KOPT-K1 (cell line): ENCODE measurements around the gene CCNI.
"Not testable (repeated sequence)": the region's sequence is repeated elsewhere in the genome, so short reads cannot be mapped to it uniquely, and the experiment has no call there.

Experiments
- H3K27ac ChIP-seq: fragments of 200-600 bp; sonication (generic); 2 replicates; pipeline ENCODE4 v1.5.1; 2016; ENCODE audit warnings: antibody characterized with exemption, mild to moderate bottlenecking, low read depth, low read length; ENCODE audit not compliant: poor library complexity, severe bottlenecking
- H3K36me3 ChIP-seq: fragments of 200-600 bp; sonication (generic); 2 replicates; pipeline ENCODE4 v1.5.1; 2017; ENCODE audit warnings: antibody characterized with exemption, mild to moderate bottlenecking, low read length, moderate library complexity; ENCODE audit not compliant: insufficient read depth
- H3K9me3 ChIP-seq: fragments of 200-600 bp; sonication (generic); 2 replicates; pipeline ENCODE4 v1.5.1; 2017; ENCODE audit warnings: antibody characterized with exemption, low read length, mild to moderate bottlenecking; ENCODE audit not compliant: insufficient read depth, poor library complexity, severe bottlenecking

CCNI gene

DNA sequence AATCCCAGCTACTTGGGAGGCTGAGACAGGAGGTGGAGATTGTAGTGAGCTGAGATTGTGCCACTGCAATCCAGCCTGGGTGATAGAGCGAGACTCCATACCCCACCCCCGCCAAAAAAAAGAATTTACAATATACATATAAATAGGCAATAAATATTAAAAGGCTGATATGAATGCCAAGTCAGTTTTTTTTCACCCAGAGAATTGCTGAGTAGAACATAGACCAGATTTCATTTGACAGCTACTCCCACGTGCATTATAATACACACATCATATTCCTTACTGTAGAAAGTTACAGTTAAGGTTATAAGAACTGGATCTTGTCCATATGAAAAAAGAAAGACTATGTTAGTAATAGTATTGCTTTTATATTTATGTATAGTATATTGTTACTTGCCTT lies 18.7 kb upstream of the CCNI start:
- Histone ChIP-seq H3K9me3 (no peaks in the 10 kb centered on the region), H3K36me3 (no peaks in the 10 kb centered on the region), H3K27ac (no peak overlapping the region)

DNA sequence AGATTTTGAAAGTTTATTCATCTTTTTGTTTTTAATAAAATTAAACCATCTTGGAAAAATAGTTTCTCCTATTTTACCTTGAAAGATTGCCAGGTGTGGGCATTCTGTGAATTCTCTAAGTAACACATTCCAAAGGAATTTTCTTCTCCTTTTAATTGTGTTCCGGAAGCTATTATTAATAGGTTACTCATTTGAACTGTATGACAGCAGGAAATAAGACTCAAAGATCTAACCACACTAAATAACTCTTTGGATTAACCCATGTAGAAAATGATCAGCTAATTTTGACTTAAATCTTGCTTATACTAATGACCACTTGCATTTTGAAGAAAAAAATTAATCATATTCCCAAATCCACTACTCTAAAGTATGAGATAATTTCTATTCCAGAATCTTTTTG lies 17.6 kb upstream of the CCNI start:
- Histone ChIP-seq H3K9me3 (no peaks in the 10 kb centered on the region), H3K27ac (no peak overlapping the region), H3K36me3 (no peaks in the 10 kb centered on the region)

DNA sequence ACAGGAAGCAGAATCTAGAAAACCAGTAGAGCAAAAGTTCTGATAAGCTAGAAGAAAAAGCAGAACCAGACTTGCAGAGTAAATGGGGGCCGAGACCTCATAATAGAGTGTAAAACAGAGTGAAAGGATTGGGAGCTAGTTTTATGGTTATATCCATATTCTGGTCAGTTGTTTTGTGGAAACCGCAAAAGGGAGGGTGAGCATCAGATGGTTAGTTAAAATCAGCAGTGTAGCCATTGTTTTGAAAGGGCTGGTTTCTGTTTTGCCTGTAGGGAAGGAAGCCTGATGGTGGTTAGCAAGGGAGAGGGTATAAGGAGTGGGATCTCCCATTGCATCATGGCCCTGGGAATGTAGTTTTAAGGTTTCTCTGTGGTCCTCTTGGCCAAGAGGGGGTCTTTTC lies 17.2 kb upstream of the CCNI start:
- H3K27ac ChIP-seq: no peak overlapping the region
- no peaks in the 10 kb centered on the region for H3K9me3 ChIP-seq
- H3K36me3 ChIP-seq: no peaks in the 10 kb centered on the region

DNA sequence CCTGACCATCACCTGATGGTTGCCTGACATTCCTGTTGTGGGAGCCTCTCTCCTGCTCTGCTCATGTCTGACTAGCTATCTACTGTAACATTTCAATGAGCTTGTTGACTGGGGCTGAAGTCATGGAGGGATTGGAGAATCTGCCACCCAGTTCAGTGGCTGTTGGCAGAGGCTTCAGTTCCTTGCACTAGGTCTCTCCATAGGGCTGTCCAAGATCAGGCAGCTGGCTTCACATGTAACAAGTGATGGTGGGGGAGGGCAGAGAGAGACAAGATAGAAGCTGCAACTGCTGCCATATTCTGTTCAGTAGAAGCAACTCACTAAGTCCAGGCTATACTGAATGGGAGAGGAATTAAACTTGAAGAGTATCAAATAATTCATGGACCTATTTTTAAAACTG lies 14.1 kb upstream of the CCNI start:
- no peaks in the 10 kb centered on the region for H3K36me3 ChIP-seq
- H3K27ac ChIP-seq: no peak overlapping the region
- H3K9me3 ChIP-seq: no peaks in the 10 kb centered on the region

DNA sequence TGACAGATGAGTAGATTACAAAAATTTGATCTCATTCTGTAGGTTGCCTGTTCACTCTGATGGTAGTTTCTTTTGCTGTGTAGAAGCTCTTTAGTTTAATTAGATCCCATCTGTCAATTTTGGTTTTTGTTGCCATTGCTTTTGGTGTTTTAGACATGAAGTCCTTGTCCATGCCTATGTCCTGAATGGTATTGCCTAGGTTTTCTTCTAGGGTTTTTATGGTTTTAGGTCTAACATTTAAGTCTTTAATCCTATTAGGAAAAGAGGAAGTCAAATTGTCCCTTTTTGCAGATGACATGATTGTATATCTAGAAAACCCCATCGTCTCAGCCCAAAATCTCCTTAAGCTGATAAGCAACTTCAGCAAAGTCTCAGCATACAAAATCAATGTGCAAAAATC lies 11.2 kb upstream of the CCNI start:
- H3K36me3 ChIP-seq, H3K9me3 ChIP-seq, H3K27ac ChIP-seq: not testable (repeated sequence)

DNA sequence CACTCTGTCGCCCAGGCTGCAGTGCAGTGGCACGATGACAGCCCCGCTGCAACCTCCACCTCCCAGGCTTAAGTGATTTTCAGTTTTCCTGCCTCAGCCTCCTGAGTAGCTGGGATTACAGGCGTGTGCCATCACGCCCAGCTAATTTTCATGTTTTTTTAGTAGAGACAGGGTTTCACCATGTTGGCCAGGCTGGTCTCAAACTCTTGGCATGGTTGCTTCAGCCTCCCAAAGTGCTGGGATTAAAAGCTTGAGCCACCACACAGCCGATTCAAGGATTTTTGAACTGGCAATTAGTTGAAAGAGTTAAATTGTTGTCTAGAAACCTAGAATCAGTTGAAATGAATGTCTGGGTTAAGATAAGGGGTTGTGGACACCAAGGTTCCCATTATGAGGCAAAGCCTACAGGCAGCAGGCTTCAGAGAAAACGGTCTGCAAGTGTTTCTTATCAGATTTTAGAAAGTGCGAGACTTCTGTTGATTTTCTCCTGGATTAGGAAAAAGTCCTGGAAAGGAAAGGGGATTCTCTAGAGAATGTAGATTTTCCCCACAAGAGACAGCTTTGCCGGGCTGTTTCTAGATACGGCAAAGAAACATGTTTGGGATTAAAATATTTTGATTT lies 8.3 kb upstream of the CCNI start:
- Histone ChIP-seq H3K27ac (no peak overlapping the region), H3K36me3 (no peaks in the 10 kb centered on the region)

DNA sequence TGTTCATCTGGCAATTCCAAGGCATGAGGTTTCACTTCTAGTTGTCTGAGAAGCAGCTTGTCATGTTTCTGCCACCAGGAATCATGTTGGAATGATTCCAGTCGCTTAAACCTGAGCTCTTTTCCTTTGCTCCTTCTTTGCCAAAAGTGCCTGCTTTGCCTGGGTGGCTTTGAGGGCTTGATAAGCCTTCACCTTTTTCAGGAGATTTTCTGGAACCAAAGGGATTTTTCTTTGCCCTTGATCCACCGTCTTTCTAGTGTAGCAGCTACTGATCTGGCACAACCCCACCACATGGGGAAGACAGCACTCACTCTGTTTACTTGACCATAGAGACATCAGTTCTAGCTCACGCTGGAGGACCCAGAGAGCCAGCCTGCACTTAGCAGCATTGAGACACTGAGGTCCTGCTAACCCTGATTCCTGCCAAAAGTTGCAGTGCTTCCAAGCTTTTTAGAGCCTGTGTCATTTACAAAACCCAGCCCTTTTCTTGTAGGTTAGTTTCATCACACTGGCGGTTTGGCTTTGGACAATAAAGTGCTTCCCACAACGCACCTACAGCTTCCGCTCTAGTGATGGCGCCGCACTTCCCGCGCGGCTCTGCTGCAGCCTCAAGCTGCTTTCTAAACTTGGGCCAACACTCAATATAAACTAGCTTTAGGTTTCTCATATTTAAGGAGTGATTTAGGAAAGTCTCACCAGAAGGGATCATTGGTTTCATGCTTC lies 7.3 kb upstream of the CCNI start:
- Histone ChIP-seq H3K36me3 (no peaks in the 10 kb centered on the region), H3K27ac (no peak overlapping the region), H3K9me3 (no peaks in the 10 kb centered on the region)

More for the DNA sequence above, 8.3 kb upstream of the CCNI start:
- no peaks in the 10 kb centered on the region for H3K9me3 ChIP-seq

DNA sequence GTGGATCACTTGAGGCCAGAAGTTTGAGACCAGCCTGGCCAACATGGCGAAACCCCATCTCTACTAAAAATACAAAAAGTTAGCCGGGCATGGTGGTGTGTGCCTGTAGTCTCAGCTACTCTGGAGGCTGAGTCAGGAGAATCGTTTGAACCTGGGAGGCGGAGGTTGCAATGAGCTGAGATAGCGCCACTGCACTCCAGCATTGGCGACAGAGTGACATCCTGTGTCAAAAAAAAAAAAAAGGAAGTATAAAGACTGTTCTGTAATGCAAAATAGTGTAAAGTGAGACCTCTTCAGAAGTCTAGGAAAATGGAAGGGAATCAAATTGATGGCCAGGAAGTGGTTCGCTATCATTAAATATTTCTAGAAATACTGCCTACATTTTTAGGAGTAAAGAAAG lies 5.0 kb upstream of the CCNI start:
- not testable (repeated sequence) for H3K27ac ChIP-seq, H3K9me3 ChIP-seq, H3K36me3 ChIP-seq

DNA sequence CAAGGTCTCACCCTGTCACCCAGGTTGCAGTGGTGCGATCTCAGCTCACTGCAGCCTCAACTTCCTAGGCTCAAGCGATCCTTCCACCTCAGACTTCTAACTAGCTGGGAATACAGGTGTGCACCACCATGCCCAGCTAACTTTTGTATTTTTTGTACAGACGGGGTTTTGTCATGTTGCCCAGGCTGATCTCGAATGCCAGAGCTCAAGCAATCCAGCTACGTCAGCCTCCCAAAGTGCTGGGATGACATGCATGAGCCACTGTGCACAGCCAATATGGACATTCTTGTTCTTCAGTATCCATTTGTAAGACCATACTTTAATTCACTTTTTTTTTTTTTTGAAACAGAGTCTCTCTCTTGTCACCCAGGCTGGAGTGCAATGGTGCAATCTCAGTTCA lies 3.5 kb upstream of the CCNI start:
- Histone ChIP-seq H3K9me3 (no peaks in the 10 kb centered on the region), H3K36me3 (no peaks in the 10 kb centered on the region), H3K27ac (no peak overlapping the region)

DNA sequence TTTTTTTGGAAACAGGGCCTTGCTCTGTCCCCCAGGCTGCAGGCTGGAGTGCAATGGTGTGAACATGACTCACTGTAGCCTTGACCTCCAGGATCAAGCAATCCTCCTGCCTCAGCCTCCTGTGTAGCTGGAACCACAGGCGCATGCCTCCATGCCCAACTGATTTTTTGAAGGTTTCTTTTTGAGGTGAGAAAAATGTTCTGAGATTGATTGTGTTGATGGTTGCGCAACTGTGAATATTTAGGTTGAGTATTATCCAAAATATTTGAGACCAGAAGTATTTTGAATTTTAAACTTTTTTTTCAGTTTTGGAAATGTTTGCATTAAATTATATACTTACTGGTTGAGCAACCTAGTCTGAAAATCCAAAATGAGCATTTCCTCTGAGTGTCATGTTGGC lies 2.6 kb upstream of the CCNI start:
- Histone ChIP-seq H3K9me3 (no peaks in the 10 kb centered on the region), H3K27ac (no peak overlapping the region), H3K36me3 (no peaks in the 10 kb centered on the region)

DNA sequence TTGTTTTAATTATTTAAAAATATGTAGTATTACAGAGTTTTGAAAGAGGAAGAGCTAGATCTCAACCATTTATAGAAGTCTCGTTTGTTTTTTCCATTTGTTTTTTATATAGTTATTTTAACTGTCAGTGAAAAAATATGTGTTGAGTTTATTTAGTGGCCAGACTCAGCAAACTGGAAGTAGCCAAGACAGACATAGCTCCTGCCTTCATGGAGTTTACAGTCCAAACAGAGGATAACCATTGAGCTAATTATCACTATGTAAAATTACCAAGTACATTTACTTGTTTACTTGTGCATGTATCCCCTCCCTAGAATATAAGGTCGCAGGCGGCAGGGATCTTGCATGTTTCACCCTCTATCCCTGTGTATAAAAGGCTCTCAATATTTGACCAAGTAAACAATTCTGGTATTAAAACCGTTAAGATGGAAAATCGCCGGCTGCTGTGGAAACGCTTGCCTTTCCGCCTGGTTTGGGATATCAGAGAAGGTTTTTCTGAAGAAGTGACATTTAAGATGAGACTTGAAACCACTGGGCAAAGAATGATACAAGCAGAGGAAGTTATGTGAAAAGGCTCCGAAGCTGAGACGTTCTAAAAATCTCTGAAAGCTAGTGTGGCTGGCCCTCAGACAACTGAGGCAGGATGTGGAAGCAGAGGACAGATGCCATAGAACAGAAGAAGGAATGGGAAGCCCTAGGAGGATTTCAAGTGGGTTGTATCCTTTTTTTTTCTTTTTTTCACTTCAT lies 1.3 kb upstream of the CCNI start:
- Histone ChIP-seq H3K36me3 (no peaks in the 10 kb centered on the region), H3K27ac (peak overlapping the region; percentile 99), H3K9me3 (no peaks in the 10 kb centered on the region)

DNA sequence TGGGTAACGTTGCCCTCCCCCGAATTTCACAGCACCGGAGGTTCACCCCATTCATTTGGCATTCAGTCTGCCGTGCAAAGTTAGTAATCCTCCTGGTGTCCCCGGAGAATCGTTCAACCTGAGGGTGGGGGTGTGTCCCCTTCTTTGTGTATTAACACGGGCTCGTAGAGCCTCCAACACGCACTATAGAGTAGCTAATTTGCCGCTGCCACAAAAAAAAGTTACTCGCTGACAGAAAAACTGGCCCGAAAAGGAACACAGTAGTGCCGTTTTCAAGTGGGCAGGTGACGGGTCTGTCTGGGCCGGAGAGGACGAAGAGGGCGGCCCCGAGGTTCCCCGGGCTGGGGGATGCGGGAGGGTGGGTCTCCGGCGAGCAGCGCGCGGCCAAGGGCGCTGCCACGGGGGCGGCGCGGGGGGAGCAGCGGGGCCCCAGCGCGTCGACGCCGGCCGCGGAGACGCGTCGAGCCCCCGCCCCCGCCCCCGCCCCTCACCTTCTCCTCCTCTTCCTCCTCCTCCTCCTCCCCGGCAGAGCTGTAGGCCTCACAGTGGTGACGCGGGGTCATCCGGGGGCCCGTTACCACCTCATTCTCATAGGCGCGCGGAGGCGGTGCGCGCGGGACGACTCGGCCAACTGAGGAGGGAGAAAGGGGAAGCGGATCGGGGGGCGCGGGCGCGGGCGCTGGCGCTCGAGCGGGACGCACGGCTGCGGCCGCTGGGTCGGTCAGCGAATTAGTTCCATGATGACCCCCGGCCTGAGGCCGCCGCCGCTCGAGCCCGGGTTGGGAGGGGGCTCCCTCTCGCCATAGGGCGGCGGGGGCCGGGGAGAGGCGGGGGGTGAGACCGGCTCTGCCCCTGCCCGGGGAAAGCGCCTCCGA lies 571 bp downstream of the CCNI start:
- H3K9me3 ChIP-seq: no peaks in the 10 kb centered on the region
- 0 out of 2 replicates have a peak, but pooled peaks cover 6% of the 10 kb centered on the region for H3K36me3 ChIP-seq
- peak overlapping the region; percentile 99 for H3K27ac ChIP-seq

DNA sequence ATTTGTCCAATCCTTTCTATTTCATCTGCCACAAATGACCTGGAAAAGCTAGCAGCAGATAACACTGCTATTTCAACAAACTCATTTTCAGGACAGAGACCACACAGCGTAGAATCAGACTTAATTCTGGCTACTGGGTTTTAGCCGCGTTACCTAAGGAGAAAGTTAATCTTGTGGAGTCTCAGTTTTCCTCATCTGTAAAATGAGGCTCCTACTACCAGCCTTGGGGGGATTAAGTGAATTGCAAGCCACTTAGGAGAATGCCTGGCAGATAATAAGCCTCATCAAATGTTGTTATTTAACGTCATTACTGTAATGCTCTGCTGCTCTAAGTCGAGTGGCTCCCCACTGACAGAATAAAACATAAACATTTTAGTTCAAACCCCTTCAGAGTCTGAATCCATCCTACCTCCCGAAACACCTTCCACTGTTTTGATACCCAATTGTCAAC lies 1.4 kb downstream of the CCNI start:
- Histone ChIP-seq H3K36me3 (0 out of 2 replicates have a peak, but pooled peaks cover 6% of the 10 kb centered on the region), H3K9me3 (no peaks in the 10 kb centered on the region), H3K27ac (peak overlapping the region; percentile 99)

DNA sequence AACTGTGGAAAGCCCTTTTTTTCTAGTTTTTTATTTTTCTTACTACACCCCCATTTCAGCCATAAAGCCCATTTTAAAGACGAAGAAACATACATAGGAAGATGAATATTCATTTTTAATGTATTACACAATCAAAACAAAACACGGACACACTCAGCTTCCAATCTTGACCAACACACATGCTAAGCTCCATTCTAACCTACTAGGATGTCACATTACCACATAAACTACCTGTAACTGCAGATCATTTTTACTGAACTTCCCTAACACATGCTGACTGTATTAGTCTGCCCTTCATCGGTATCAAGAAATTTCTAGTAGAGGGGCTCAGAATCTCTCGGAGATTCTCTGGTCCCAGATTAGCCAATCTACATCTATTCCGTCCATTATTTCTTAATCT lies 1.8 kb downstream of the CCNI start:
- H3K9me3 ChIP-seq: no peaks in the 10 kb centered on the region
- H3K36me3 ChIP-seq: 0 out of 2 replicates have a peak, but pooled peaks cover 6% of the 10 kb centered on the region
- peak overlapping the region; percentile 99 for H3K27ac ChIP-seq
